HCT116 (cell line): ENCODE data around the gene PLA2G2C.

Experiments used
- ATF3 ChIP-seq: IDR thresholded peaks from 2 replicates; pipeline ENCODE4 v1.6.1; 2012
- CBX3 ChIP-seq: IDR thresholded peaks from 2 replicates; pipeline ENCODE4 v1.6.1; 2012; ENCODE audit warnings: low read depth
- CEBPB ChIP-seq: IDR thresholded peaks from 2 replicates; pipeline ENCODE4 v1.6.1; 2012; ENCODE audit warnings: low read depth
- CTCF ChIP-seq, 3 experiments: fragments of 200-600 bp in 1 of 3; sonication (generic) in 1 of 3; IDR thresholded peaks in 2 of 3; conservative IDR thresholded peaks in 1 of 3; 2 replicates each; pipeline ENCODE4 v1.5.1; 2012 to 2017; ENCODE audit warnings: low read depth in 2 of 3, low read length in 2 of 3, antibody characterized with exemption in 1 of 3, borderline replicate concordance in 1 of 3, control low read depth in 1 of 3, mild to moderate bottlenecking in 1 of 3, mixed read lengths in 1 of 3, mixed run types in 1 of 3, moderate library complexity in 1 of 3; ENCODE audit not compliant: insufficient read depth in 1 of 3
- EZH2 ChIP-seq: fragments of 200-600 bp; sonication (generic); IDR thresholded peaks from 2 replicates; pipeline ENCODE4 v1.6.1; 2017; ENCODE audit warnings: antibody characterized with exemption, mixed run types
- POLR2A ChIP-seq: IDR thresholded peaks from 2 replicates; pipeline ENCODE4 v1.7.0; 2011; ENCODE audit warnings: borderline replicate concordance; ENCODE audit not compliant: insufficient read depth, insufficient read length; ENCODE audit errors: extremely low read depth
- TCF7L2 ChIP-seq: IDR thresholded peaks from 2 replicates; pipeline ENCODE4 v1.7.0; 2011; ENCODE audit warnings: borderline replicate concordance, inconsistent platforms; ENCODE audit not compliant: insufficient read depth, insufficient read length; ENCODE audit errors: extremely low read depth
- TF ChIP-seq, protein P1 (sequence below): IDR thresholded peaks from 2 replicates; pipeline ENCODE4 v1.6.1; 2012
- TF ChIP-seq, protein P2 (sequence below): IDR thresholded peaks from 2 replicates; pipeline ENCODE4 v1.6.1; 2011; ENCODE audit warnings: mild to moderate bottlenecking, low read length, moderate library complexity; ENCODE audit not compliant: insufficient replicate concordance; ENCODE audit errors: extremely low read depth

- TF ChIP-seq POLR2A, result no peak
- no peak for TF ChIP-seq CEBPB
- TF ChIP-seq CTCF (IDR thresholded peaks at IDR 0.05 in 2 of 3, conservative IDR thresholded peaks at IDR 0.05 in 1 of 3; ENCODE audit: borderline replicate concordance in 1 of 3, insufficient read depth in 1 of 3, low read depth in 2 of 3, low read length in 2 of 3), result no peak
- TF ChIP-seq, protein P1, sequence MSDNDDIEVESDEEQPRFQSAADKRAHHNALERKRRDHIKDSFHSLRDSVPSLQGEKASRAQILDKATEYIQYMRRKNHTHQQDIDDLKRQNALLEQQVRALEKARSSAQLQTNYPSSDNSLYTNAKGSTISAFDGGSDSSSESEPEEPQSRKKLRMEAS, result no peak
- no peak for TF ChIP-seq TCF7L2
- no peak for TF ChIP-seq EZH2
- no peak for TF ChIP-seq ATF3
- TF ChIP-seq CBX3, result no peak
- TF ChIP-seq, protein P2, sequence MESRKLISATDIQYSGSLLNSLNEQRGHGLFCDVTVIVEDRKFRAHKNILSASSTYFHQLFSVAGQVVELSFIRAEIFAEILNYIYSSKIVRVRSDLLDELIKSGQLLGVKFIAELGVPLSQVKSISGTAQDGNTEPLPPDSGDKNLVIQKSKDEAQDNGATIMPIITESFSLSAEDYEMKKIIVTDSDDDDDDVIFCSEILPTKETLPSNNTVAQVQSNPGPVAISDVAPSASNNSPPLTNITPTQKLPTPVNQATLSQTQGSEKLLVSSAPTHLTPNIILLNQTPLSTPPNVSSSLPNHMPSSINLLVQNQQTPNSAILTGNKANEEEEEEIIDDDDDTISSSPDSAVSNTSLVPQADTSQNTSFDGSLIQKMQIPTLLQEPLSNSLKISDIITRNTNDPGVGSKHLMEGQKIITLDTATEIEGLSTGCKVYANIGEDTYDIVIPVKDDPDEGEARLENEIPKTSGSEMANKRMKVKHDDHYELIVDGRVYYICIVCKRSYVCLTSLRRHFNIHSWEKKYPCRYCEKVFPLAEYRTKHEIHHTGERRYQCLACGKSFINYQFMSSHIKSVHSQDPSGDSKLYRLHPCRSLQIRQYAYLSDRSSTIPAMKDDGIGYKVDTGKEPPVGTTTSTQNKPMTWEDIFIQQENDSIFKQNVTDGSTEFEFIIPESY, result no peak
These were observed 67.0 kb downstream of the PLA2G2C start, which contains the start of gene PLA2G2D for GRCh38 chr1:20119347-20119746.
